Activated T-cell treated with anti-CD3 and anti-CD28 coated beads for 1 hour (primary cell): ENCODE measurements around the gene OR10H1.
"Not testable (repeated sequence)": the region's sequence is repeated elsewhere in the genome, so short reads cannot be mapped to it uniquely, and the experiment has no call there.

Experiments
- DNase-seq: peaks from one replicate; pipeline ENCODE4 v3.0.0-alpha.2; 2020; ENCODE audit warnings: low read depth

Gene OR10H1

GRCh38 chr19:15774159-15774558 lies 41.3 kb downstream of the OR10H1 start:
- not testable (repeated sequence) for DNase-seq

GRCh38 chr19:15769586-15769985 lies 45.9 kb downstream of the OR10H1 start:
- no peak for DNase-seq

DNA sequence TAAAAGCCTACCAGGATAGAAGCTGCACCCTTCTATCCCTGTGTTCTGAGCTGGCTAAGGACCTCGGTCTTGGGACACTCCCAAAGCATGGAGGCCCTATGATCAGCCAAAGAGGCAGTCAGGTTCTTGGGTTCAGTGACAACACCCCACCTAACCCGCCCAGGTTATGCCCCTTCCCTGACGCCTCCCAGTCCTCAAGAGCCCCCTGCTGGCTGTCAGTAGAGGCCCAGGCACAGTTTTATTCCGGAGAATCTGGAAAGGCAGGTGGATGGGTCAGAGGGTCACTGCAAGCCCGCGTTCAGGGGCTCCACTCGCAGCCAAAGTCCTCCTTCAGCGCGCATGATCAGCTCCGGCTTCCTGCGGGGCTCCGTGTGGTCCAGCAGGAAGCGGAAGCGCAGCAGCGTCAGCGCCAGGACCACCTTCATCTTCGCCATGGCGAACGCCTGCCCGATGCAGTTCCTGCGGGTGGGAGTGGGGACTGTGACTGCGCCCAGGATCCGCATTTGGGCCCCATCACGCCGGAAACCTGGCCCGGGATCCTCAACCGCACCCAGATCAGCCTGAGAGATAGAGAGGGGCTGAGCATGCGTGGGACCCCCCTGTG lies 55.4 kb downstream of the OR10H1 start:
- no peak for DNase-seq

- DNase-seq = no peak
Measured at GRCh38 chr19:15758379-15758778, 57.1 kb downstream of the OR10H1 start.
